Measurements from ENCODE around the gene ZDHHC17.

- TF ChIP-seq PBX3 (IDR thresholded peaks at IDR 0.05) (no peak), CTCF (IDR thresholded peaks at IDR 0.05) (no peak; the same call in 1 of the 2 replicates), NRF1 (IDR thresholded peaks at IDR 0.05; ENCODE audit: low read depth, low read length) (no peak), EP300 (IDR thresholded peaks at IDR 0.05; ENCODE audit: borderline replicate concordance in 1 of 2, low read depth in 1 of 2, low read length in 1 of 2) (no peak)
Observed at GRCh38 chr12:76876696-76877229, 112.8 kb downstream of the ZDHHC17 start.

Measured in SK-N-SH (cell line).